SK-N-SH (cell line): Measurements from ENCODE around the gene PIK3CA. TPM values are rescaled to one million over a fixed set of nuclear protein-coding genes. Genes with fewer than 3 reads are reported as not detected.

ENCODE experiments used
- CTCF ChIA-PET: fragments of 300-600, 350-600 bp; formaldehyde crosslinking; extraction: SDS; loops from one replicate; lab custom pipeline; 2021; lab: Yijun Ruan, JAX
- POLR2A ChIA-PET: fragments of 350-600 bp; sonication (Branson Sonifier 250); formaldehyde crosslinking; extraction: SDS; loops from one replicate; lab custom pipeline; 2020; ENCODE audit warnings: antibody characterized with exemption, inconsistent platforms; lab: Yijun Ruan, JAX
- DNase-seq: peaks from one replicate; pipeline ENCODE4 v3.0.0; 2012
- H2AFZ ChIP-seq: fragments of 200-600 bp; sonication (generic); 2 replicates; pipeline ENCODE4 v1.8.1; 2016; ENCODE audit warnings: antibody characterized with exemption, mild to moderate bottlenecking, low read depth
- H3F3A ChIP-seq: fragments of 200-600 bp; sonication (generic); replicated peaks from 2 replicates; pipeline ENCODE3; 2016; ENCODE audit warnings: antibody characterized with exemption, mild to moderate bottlenecking; ENCODE audit not compliant: insufficient read depth
- H3K27ac ChIP-seq, 2 experiments: fragments of 200-500 bp in 1 of 2; fragments of 200-600 bp in 1 of 2; sonication (Bioruptor generic) in 1 of 2; sonication (generic), shearing (Covaris generic) in 1 of 2; 2 replicates each; pipeline versions ENCODE4 v1.5.1 to v1.6.1; 2014 to 2016; ENCODE audit warnings: low read depth in 2 of 2, inconsistent platforms in 1 of 2, low read length in 1 of 2, mild to moderate bottlenecking in 1 of 2, mixed read lengths in 1 of 2
- H3K27me3 ChIP-seq: fragments of 200-600 bp; sonication (generic), shearing (Covaris generic); 2 replicates; pipeline ENCODE4 v1.6.1; 2016; ENCODE audit warnings: mixed run types; ENCODE audit not compliant: insufficient read depth
- H3K36me3 ChIP-seq, 2 experiments: fragments of 200-500 bp in 1 of 2; fragments of 200-600 bp in 1 of 2; sonication (Bioruptor generic) in 1 of 2; sonication (generic) in 1 of 2; replicated peaks in 1 of 2; 2 replicates each; pipeline versions ENCODE3 to v1.5.1; 2014 to 2016; ENCODE audit warnings: low read length in 1 of 2, mild to moderate bottlenecking in 1 of 2; ENCODE audit not compliant: insufficient read depth in 2 of 2, control insufficient read depth in 1 of 2
- H3K4me1 ChIP-seq, 2 experiments: fragments of 200-500 bp in 1 of 2; fragments of 200-600 bp in 1 of 2; sonication (Bioruptor generic) in 1 of 2; sonication (generic), shearing (Covaris generic) in 1 of 2; 2 replicates each; pipeline versions ENCODE4 v1.5.1 to v1.6.1; 2014 to 2016; ENCODE audit warnings: low read depth in 1 of 2, low read length in 1 of 2, mixed run types in 1 of 2; ENCODE audit not compliant: insufficient read depth in 2 of 2, control insufficient read depth in 1 of 2
- H3K4me2 ChIP-seq: fragments of 200-600 bp; sonication (generic), shearing (Covaris generic); 2 replicates; pipeline ENCODE4 v1.6.1; 2017; ENCODE audit warnings: mixed run types
- H3K4me3 ChIP-seq, 2 experiments: fragments of 200-500 bp in 1 of 2; fragments of 200-600 bp in 1 of 2; sonication (Bioruptor generic) in 1 of 2; sonication (generic), shearing (Covaris generic) in 1 of 2; 2 replicates each; pipeline versions ENCODE4 v1.5.1 to v1.8.1; 2014 to 2016; ENCODE audit warnings: low read depth in 2 of 2, inconsistent platforms in 1 of 2, low read length in 1 of 2, mild to moderate bottlenecking in 1 of 2, mixed read lengths in 1 of 2, moderate library complexity in 1 of 2
- H3K79me2 ChIP-seq: fragments of 200-600 bp; sonication (generic); 2 replicates; pipeline ENCODE4 v1.8.1; 2017; ENCODE audit warnings: mild to moderate bottlenecking; ENCODE audit not compliant: insufficient read depth
- H3K9ac ChIP-seq: fragments of 200-600 bp; sonication (generic); 2 replicates; pipeline ENCODE4 v1.6.1; 2017; ENCODE audit warnings: mixed run types
- H3K9me2 ChIP-seq: fragments of 200-600 bp; sonication (generic); 2 replicates; pipeline ENCODE4 v1.6.1; 2017; ENCODE audit warnings: mixed run types
- H3K9me3 ChIP-seq: fragments of 200-600 bp; sonication (generic); 2 replicates; pipeline ENCODE4 v1.6.1; 2017; ENCODE audit warnings: mixed run types, mild to moderate bottlenecking, moderate library complexity
- H4K20me1 ChIP-seq: fragments of 200-600 bp; sonication (generic); 2 replicates; pipeline ENCODE4 v1.6.1; 2017; ENCODE audit warnings: mild to moderate bottlenecking, mixed run types; ENCODE audit not compliant: insufficient read depth
- CTCF ChIP-seq: fragments of 200-600 bp; sonication (generic); IDR thresholded peaks from 2 replicates; pipeline ENCODE4 v1.6.1; 2017; ENCODE audit warnings: antibody characterized with exemption, mild to moderate bottlenecking, moderate library complexity
- EZH2phosphoT487 ChIP-seq: fragments of 200-600 bp; sonication (generic); IDR thresholded peaks from 2 replicates; pipeline ENCODE4 v1.6.1; 2017; ENCODE audit warnings: low read depth, mixed run types, mild to moderate bottlenecking, antibody characterized with exemption, moderate library complexity, borderline replicate concordance
- FOSL2 ChIP-seq: IDR thresholded peaks from 2 replicates; pipeline ENCODE4 v1.4.0; 2012; ENCODE audit warnings: low read depth, mild to moderate bottlenecking, moderate library complexity, borderline replicate concordance
- IRF3 ChIP-seq: fragments of 150-350 bp; IDR thresholded peaks from 2 replicates; pipeline ENCODE4 v1.6.1; 2016; ENCODE audit warnings: mild to moderate bottlenecking, low read depth, low read length
- MXI1 ChIP-seq: IDR thresholded peaks from 2 replicates; pipeline ENCODE4 v1.6.1; 2012; ENCODE audit warnings: mild to moderate bottlenecking, low read depth, low read length, improper control_type of control experiment
- NFIC ChIP-seq: IDR thresholded peaks from 2 replicates; pipeline ENCODE4 v1.4.0; 2012; ENCODE audit warnings: borderline replicate concordance
- NRF1 ChIP-seq: IDR thresholded peaks from 2 replicates; pipeline ENCODE4 v1.6.1; 2012; ENCODE audit warnings: low read depth, mild to moderate bottlenecking, low read length
- PBX3 ChIP-seq: IDR thresholded peaks from 2 replicates; pipeline ENCODE4; 2012
- POLR2AphosphoS5 ChIP-seq: IDR thresholded peaks from 2 replicates; pipeline ENCODE4 v1.6.1; 2012; ENCODE audit warnings: low read depth, low read length
- RAD21 ChIP-seq: IDR thresholded peaks from 2 replicates; pipeline ENCODE4 v1.6.1; 2012; ENCODE audit warnings: mild to moderate bottlenecking, low read length
- REST ChIP-seq: IDR thresholded peaks from 2 replicates; pipeline ENCODE4 v1.6.1; 2012; ENCODE audit warnings: mild to moderate bottlenecking, low read depth, low read length, moderate library complexity
- RFX5 ChIP-seq: IDR thresholded peaks from 2 replicates; pipeline ENCODE4 v1.6.1; 2012; ENCODE audit warnings: mild to moderate bottlenecking, improper control_type of control experiment, low read length
- SIN3A ChIP-seq: IDR thresholded peaks from 2 replicates; pipeline ENCODE4 v1.6.1; 2012; ENCODE audit warnings: low read depth, mild to moderate bottlenecking, low read length, moderate library complexity, borderline replicate concordance
- SMC3 ChIP-seq: IDR thresholded peaks from 2 replicates; pipeline ENCODE4 v1.6.1; 2012; ENCODE audit warnings: low read depth, low read length, improper control_type of control experiment
- TAF1 ChIP-seq: IDR thresholded peaks from 2 replicates; pipeline ENCODE4 v1.6.1; 2012; ENCODE audit warnings: low read depth, mild to moderate bottlenecking, low read length, moderate library complexity, borderline replicate concordance
- TCF12 ChIP-seq: IDR thresholded peaks from 2 replicates; pipeline ENCODE4 v1.4.0; 2012
- YY1 ChIP-seq: IDR thresholded peaks from 2 replicates; pipeline ENCODE4 v1.4.0; 2012; ENCODE audit warnings: low read depth, mild to moderate bottlenecking
- WGBS: methylation state at CpG from one replicate; pipeline ENCODE4 v1.1.6; 2017; ENCODE audit warnings: low lambda C conversion rate; 5-methylcytosine and 5-hydroxymethylcytosine counted together
- polyA plus RNA-seq, 3 experiments: library from polyadenylated mRNA; depleted of rRNA; stranded (reverse); fragments of >200 nt; gene quantifications; 2 replicates each; pipeline ENCODE4 v1.2.3, GENCODE V29; 2012

The PIK3CA gene
- polyA plus RNA-seq, 1 of the 3 experiments (the other 2 are of a cell fraction) = 3.2 TPM

- 89% methylated on average over 17 of the region's 21 CpGs for WGBS
- Histone ChIP-seq H3K9me3 (no peaks in the 10 kb centered on the region), H3K36me3 (no peaks in the 10 kb centered on the region), H3K4me2 (no peak overlapping the region), H3F3A (no peaks in the 10 kb centered on the region), H3K27me3 (no peaks in the 10 kb centered on the region), H3K9me2 (no peaks in the 10 kb centered on the region), H3K79me2 (no peaks in the 10 kb centered on the region), H2AFZ (no peak overlapping the region), H3K27ac (no peak overlapping the region), H3K9ac (no peak overlapping the region), H4K20me1 (no peaks in the 10 kb centered on the region), H3K4me3 (no peak overlapping the region), H3K4me1 (no peaks in the 10 kb centered on the region; a peak in 1 of 4 replicates)
- DNase-seq = no peak
- TF ChIP-seq CTCF (no peak), SMC3 (no peak), NFIC (no peak), MXI1 (no peak), EZH2phosphoT487 (no peak), FOSL2 (no peak), TAF1 (no peak), REST (no peak), PBX3 (no peak), YY1 (no peak), TCF12 (no peak), POLR2AphosphoS5 (no peak), RFX5 (no peak), NRF1 (no peak), RAD21 (no peak), SIN3A (no peak), IRF3 (no peak)
- POLR2A ChIA-PET = no interaction called here
- CTCF ChIA-PET = interaction anchor here (2.4 kb wide), 1 partner anchor 49 kb away, joined by 6 read pairs; no protein-coding TSS in a partner anchor
Observed at GRCh38 chr3:179266701-179267211, 118.6 kb downstream of the PIK3CA start.
